Kidney (tissue), 14 donors: ENCODE measurements around the gene FHIP2A. TPM values are rescaled to one million over a fixed set of nuclear protein-coding genes. Genes with fewer than 3 reads are reported as not detected.
"Not testable (repeated sequence)": the region's sequence is repeated elsewhere in the genome, so short reads cannot be mapped to it uniquely, and the experiment has no call there.

Experiments
- DNase-seq, 5 donors: peaks; one replicate each; pipeline ENCODE4 v3.0.0-alpha.2; 2013 to 2020
- FAIRE-seq: peaks from 2 replicates; lab custom pipeline; 2012; peaks lifted over from hg19 to GRCh38; lab: Jason Lieb, UNC
- H3K27ac ChIP-seq, 2 donors: one replicate each; pipeline ENCODE4 v1.7.0; 2013; ENCODE audit warnings: low read depth in 2 of 2, low read length in 2 of 2, inconsistent platforms in 1 of 2
- H3K27me3 ChIP-seq: one replicate; pipeline ENCODE4 v1.7.1; 2013; ENCODE audit warnings: low read length, inconsistent platforms; ENCODE audit not compliant: control insufficient read depth, insufficient read depth
- H3K36me3 ChIP-seq, 3 donors: one replicate each; pipeline versions ENCODE4 v1.7.0 to v1.7.1; 2013; ENCODE audit warnings: low read length in 3 of 3, control low read depth in 1 of 3, inconsistent platforms in 1 of 3; ENCODE audit not compliant: insufficient read depth in 3 of 3, control insufficient read depth in 2 of 3
- H3K4me1 ChIP-seq, 3 donors: one replicate each; pipeline versions ENCODE4 v1.7.0 to v1.7.1; 2013; ENCODE audit warnings: low read length in 3 of 3, inconsistent platforms in 1 of 3, low read depth in 1 of 3; ENCODE audit not compliant: control insufficient read depth in 2 of 3, insufficient read depth in 2 of 3
- H3K4me3 ChIP-seq, 3 donors: one replicate each; pipeline versions ENCODE4 v1.7.0 to v1.8.1; 2013; ENCODE audit warnings: low read length in 3 of 3, control low read depth in 1 of 3, inconsistent platforms in 1 of 3
- H3K9ac ChIP-seq, 3 donors: one replicate each; pipeline versions ENCODE4 v1.7.0 to v1.7.1; 2013; ENCODE audit warnings: low read length in 3 of 3, control low read depth in 1 of 3, inconsistent platforms in 1 of 3
- H3K9me3 ChIP-seq, 3 donors: one replicate each; pipeline versions ENCODE4 v1.7.0 to v1.7.1; 2013; ENCODE audit warnings: low read length in 3 of 3, control low read depth in 1 of 3, inconsistent platforms in 1 of 3; ENCODE audit not compliant: control insufficient read depth in 2 of 3, insufficient read depth in 1 of 3
- intact Hi-C: fragments of 100-400 bp; cut with DNase I; formaldehyde crosslinking; loops from one replicate; pipeline ENCODE4 v1.11.1; 2022
- polyA plus RNA-seq: library from polyadenylated mRNA; stranded (reverse); fragments of 350-450 nt; fragmentation: Illumina TruSeq; extraction: RNeasy Lipid Tissue Mini Kit (QIAGEN cat#74804); gene quantifications from one replicate; pipeline ENCODE4 v1.2.3, GENCODE V29; 2014; ENCODE audit warnings: low read depth, low replicate concordance; ENCODE audit not compliant: insufficient read depth
- total RNA-seq: library from RNA; stranded (reverse); fragmentation: NEBNext Ultra II Directional; extraction: Animal tissue kit (Norgen Biotek cat#: 25700); gene quantifications from one replicate; pipeline ENCODE4 v1.2.1, GENCODE V29; 2021
- TF ChIP-seq, protein P1 (sequence below): IDR thresholded peaks from 3 replicates; pipeline ENCODE4 v1.5.1; 2012; ENCODE audit warnings: mild to moderate bottlenecking, moderate library complexity, borderline replicate concordance; ENCODE audit not compliant: insufficient read depth; ENCODE audit errors: extremely low read depth
- donor health status: control.
- donor health status: control.
- donor health status: control.
- donor health status: control.
- donor health status: control.
- donor health status: DM: yes; HTN: yes; CAD: no.
- donor health status: Normal renal cell carcinoma (clear cell type).

The FHIP2A gene
- total and polyA plus RNA-seq, 2 donors from 2014 or later, result 5.2 to 26.2 TPM

- TF ChIP-seq, protein P1, sequence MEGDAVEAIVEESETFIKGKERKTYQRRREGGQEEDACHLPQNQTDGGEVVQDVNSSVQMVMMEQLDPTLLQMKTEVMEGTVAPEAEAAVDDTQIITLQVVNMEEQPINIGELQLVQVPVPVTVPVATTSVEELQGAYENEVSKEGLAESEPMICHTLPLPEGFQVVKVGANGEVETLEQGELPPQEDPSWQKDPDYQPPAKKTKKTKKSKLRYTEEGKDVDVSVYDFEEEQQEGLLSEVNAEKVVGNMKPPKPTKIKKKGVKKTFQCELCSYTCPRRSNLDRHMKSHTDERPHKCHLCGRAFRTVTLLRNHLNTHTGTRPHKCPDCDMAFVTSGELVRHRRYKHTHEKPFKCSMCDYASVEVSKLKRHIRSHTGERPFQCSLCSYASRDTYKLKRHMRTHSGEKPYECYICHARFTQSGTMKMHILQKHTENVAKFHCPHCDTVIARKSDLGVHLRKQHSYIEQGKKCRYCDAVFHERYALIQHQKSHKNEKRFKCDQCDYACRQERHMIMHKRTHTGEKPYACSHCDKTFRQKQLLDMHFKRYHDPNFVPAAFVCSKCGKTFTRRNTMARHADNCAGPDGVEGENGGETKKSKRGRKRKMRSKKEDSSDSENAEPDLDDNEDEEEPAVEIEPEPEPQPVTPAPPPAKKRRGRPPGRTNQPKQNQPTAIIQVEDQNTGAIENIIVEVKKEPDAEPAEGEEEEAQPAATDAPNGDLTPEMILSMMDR, result no peak
- H3K9ac ChIP-seq, result no peak overlapping the region
- H3K27me3 ChIP-seq, result no peaks in the 10 kb centered on the region
- H3K4me3 ChIP-seq, result no peak overlapping the region
- intact Hi-C loops, result no loop called here
- H3K4me1 ChIP-seq, result no peaks in the 10 kb centered on the region
- no peaks in the 10 kb centered on the region for H3K36me3 ChIP-seq
- H3K9me3 ChIP-seq, result no peaks in the 10 kb centered on the region
- H3K27ac ChIP-seq, result no peak overlapping the region
- no peak for FAIRE-seq
- no peak for DNase-seq
Measured at GRCh38 chr10:114773197-114773532, 48.4 kb upstream of the FHIP2A start.

DNA sequence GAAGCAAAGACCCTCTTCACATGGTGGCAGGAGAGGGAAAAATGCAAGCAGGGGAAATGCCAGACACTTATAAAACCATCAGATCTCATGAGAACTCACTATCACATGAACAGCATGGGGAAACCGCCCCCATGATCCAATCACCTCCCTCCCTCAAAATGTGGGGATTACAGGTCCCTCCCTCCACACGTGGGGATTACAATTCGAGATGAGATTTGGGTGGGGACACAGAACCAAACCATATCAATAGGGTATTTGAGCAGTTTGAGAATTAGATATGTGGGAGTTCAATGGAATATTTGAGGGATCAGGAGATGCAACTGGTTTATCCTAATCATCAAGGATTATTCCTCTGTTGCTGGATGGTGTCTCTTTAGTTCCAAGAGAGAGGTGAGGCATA, 46.5 kb upstream of the FHIP2A start:
- H3K4me1 ChIP-seq, H3K9me3 ChIP-seq: not testable (repeated sequence)

GRCh38 chr10:114777415-114777814, 44.2 kb upstream of the FHIP2A start:
- TF ChIP-seq, protein P1, result no peak
- no peaks in the 10 kb centered on the region for H3K9me3 ChIP-seq
- FAIRE-seq (no peak), DNase-seq (no peak)
- H3K9ac ChIP-seq, result no peak overlapping the region
- H3K4me1 ChIP-seq, result no peaks in the 10 kb centered on the region
- intact Hi-C loops, result no loop called here
- H3K27me3 ChIP-seq, result no peaks in the 10 kb centered on the region
- no peak overlapping the region for H3K27ac ChIP-seq
- no peaks in the 10 kb centered on the region for H3K36me3 ChIP-seq
- H3K4me3 ChIP-seq, result no peak overlapping the region

More for the DNA sequence above, 46.5 kb upstream of the FHIP2A start:
- intact Hi-C loops, H3K36me3 ChIP-seq, H3K27me3 ChIP-seq, DNase-seq, H3K9ac ChIP-seq, H3K4me3 ChIP-seq, H3K27ac ChIP-seq, FAIRE-seq: not testable (repeated sequence)

GRCh38 chr10:114779803-114780576, 41.6 kb upstream of the FHIP2A start:
- FAIRE-seq (peak; percentile 17), DNase-seq (peak in 2 of 5 donors; percentile 10 to 53)
- Histone ChIP-seq H3K9me3 (no peaks in the 10 kb centered on the region), H3K4me1 (no peaks in the 10 kb centered on the region), H3K27me3 (no peaks in the 10 kb centered on the region), H3K4me3 (no peak overlapping the region), H3K36me3 (no peaks in the 10 kb centered on the region), H3K9ac (no peak overlapping the region), H3K27ac (peak overlapping the region in 1 of 2 donors; percentile 6)
- intact Hi-C loops, result no loop called here
- TF ChIP-seq, protein P1, result no peak
